C4-2B (cell line): ENCODE measurements around the gene RCAN3.

Experiments used
- ZFX ChIP-seq: fragments of 450-650 bp; IDR thresholded peaks from 2 replicates; pipeline ENCODE4 v1.6.1; 2017
- TF ChIP-seq, protein P1 (sequence below): fragments of 450-650 bp; conservative IDR thresholded peaks from 2 replicates; pipeline ENCODE4 v1.5.1; 2017; ENCODE audit warnings: mild to moderate bottlenecking

DNA sequence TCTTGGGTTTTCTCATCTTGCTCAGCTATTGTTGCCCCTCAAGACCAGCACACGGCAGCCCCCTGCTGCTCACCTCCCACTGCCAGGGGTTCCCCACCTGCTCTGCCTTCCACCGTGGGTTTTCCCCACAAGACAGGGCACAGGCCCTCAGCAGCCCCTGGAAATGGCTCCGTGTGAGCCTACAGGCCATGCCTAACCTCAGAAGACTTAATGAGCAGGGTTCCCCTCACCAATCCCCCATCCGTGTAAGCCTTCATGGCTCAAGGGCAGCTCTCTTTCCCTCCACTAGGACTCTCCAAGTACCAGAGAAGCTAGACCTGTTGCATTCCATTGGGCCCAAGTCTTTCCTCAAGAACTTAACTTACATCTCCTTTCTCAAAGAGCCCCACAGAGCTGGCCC, 18.4 kb upstream of the RCAN3 start:
- TF ChIP-seq, protein P1, sequence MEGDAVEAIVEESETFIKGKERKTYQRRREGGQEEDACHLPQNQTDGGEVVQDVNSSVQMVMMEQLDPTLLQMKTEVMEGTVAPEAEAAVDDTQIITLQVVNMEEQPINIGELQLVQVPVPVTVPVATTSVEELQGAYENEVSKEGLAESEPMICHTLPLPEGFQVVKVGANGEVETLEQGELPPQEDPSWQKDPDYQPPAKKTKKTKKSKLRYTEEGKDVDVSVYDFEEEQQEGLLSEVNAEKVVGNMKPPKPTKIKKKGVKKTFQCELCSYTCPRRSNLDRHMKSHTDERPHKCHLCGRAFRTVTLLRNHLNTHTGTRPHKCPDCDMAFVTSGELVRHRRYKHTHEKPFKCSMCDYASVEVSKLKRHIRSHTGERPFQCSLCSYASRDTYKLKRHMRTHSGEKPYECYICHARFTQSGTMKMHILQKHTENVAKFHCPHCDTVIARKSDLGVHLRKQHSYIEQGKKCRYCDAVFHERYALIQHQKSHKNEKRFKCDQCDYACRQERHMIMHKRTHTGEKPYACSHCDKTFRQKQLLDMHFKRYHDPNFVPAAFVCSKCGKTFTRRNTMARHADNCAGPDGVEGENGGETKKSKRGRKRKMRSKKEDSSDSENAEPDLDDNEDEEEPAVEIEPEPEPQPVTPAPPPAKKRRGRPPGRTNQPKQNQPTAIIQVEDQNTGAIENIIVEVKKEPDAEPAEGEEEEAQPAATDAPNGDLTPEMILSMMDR, result no peak
- TF ChIP-seq ZFX, result no peak
